NK-92 (cell line): Measurements from ENCODE around the gene BIN1.

Experiments
- DNase-seq: peaks from one replicate; lab custom pipeline; 2025; ENCODE audit not compliant: unreplicated experiment; lab: John Stamatoyannopoulos, UW

BIN1 gene

GRCh38 chr2:127048969-127049897 lies 57.7 kb downstream of the BIN1 start:
- no peak for DNase-seq

- DNase-seq: no peak
Measured at GRCh38 chr2:127048618-127048935, 58.4 kb downstream of the BIN1 start.

GRCh38 chr2:127047716-127048617 lies 59.0 kb downstream of the BIN1 start:
- DNase-seq: no peak

- DNase-seq: no peak
Measured at GRCh38 chr2:127047054-127047453, 59.9 kb downstream of the BIN1 start.

GRCh38 chr2:127046579-127046978 lies 60.4 kb downstream of the BIN1 start:
- no peak for DNase-seq

GRCh38 chr2:127045792-127046501 lies 61.0 kb downstream of the BIN1 start:
- no peak for DNase-seq

- no peak for DNase-seq
Measured at GRCh38 chr2:127044977-127045661, 61.8 kb downstream of the BIN1 start.

- DNase-seq: no peak
Measured at GRCh38 chr2:127044165-127044718, 62.7 kb downstream of the BIN1 start.

- DNase-seq: no peak
Measured at GRCh38 chr2:127043367-127044164, 63.4 kb downstream of the BIN1 start.

- DNase-seq: no peak
Measured at GRCh38 chr2:127041259-127041970, 65.5 kb downstream of the BIN1 start.

- DNase-seq: no peak
Measured at GRCh38 chr2:127040169-127040568, 66.8 kb downstream of the BIN1 start.

- no peak for DNase-seq
Measured at GRCh38 chr2:127039387-127040031, 67.4 kb downstream of the BIN1 start.

GRCh38 chr2:127037476-127037875 lies 69.5 kb downstream of the BIN1 start:
- no peak for DNase-seq

- no peak for DNase-seq
Measured at GRCh38 chr2:127034883-127035611, 71.9 kb downstream of the BIN1 start.

- no peak for DNase-seq
Measured at GRCh38 chr2:127034051-127034450, 72.9 kb downstream of the BIN1 start.

- DNase-seq: no peak
Measured at GRCh38 chr2:127032621-127033020, 74.3 kb downstream of the BIN1 start.

GRCh38 chr2:127029350-127030051 lies 77.5 kb downstream of the BIN1 start:
- DNase-seq: no peak
